ENCODE results near the gene GBA2. TPM values are rescaled to one million over a fixed set of nuclear protein-coding genes. Genes with fewer than 3 reads are reported as not detected.

Gene GBA2
- total and polyA plus RNA-seq, 2 experiments from 2014 or later, result 32.1 to 80.1 TPM

GRCh38 chr9:35738924-35739323, 10.1 kb downstream of the GBA2 start:
- no peak overlapping the region for H3K27ac Mint-ChIP-seq
- peaks cover 93% of the 10 kb centered on the region for H3K36me3 Mint-ChIP-seq (ENCODE audit: low read depth)

More at GRCh38 chr9:35738924-35739323, 10.1 kb downstream of the GBA2 start:
- H3F3A ChIP-seq (replicated peaks; ENCODE audit: low read depth), result peaks cover 11% of the 10 kb centered on the region; the same call in 1 of the 2 replicates
- H3K4me3 ChIP-seq, result no peak overlapping the region
- no peaks in the 10 kb centered on the region; the same call in 2 of the 3 replicates for H3K4me1 Mint-ChIP-seq
- no peaks in the 10 kb centered on the region for H3K4me1 ChIP-seq (ENCODE audit: insufficient read depth)
- no peak overlapping the region for H3K27ac ChIP-seq (ENCODE audit: low read depth)
- no peaks in the 10 kb centered on the region; the same call in 2 of the 3 replicates for H3K9me3 Mint-ChIP-seq
- H3K4me2 ChIP-seq, result no peak overlapping the region
- 0 out of 2 replicates have a peak, but pooled peaks cover 5% of the 10 kb centered on the region for H3K79me2 ChIP-seq (replicated peaks; ENCODE audit: insufficient read depth)
- ATAC-seq (no peak), DNase-seq (ENCODE audit: low spot score) (no peak)
- no peak for TF ChIP-seq STAT1 (IDR thresholded peaks at IDR 0.05; ENCODE audit: unreplicated experiment)
- no peak for TF ChIP-seq NANOG (IDR thresholded peaks at IDR 0.05; ENCODE audit: borderline replicate concordance)
- TF ChIP-seq, protein P1, sequence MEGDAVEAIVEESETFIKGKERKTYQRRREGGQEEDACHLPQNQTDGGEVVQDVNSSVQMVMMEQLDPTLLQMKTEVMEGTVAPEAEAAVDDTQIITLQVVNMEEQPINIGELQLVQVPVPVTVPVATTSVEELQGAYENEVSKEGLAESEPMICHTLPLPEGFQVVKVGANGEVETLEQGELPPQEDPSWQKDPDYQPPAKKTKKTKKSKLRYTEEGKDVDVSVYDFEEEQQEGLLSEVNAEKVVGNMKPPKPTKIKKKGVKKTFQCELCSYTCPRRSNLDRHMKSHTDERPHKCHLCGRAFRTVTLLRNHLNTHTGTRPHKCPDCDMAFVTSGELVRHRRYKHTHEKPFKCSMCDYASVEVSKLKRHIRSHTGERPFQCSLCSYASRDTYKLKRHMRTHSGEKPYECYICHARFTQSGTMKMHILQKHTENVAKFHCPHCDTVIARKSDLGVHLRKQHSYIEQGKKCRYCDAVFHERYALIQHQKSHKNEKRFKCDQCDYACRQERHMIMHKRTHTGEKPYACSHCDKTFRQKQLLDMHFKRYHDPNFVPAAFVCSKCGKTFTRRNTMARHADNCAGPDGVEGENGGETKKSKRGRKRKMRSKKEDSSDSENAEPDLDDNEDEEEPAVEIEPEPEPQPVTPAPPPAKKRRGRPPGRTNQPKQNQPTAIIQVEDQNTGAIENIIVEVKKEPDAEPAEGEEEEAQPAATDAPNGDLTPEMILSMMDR (conservative IDR thresholded peaks at IDR 0.05; ENCODE audit: low read depth in 2 of 2), result no peak
- TF ChIP-seq ZNF331 (CRISPR knock-in tag; IDR thresholded peaks at IDR 0.05; ENCODE audit: low read depth), result no peak
- TF ChIP-seq ZNF114 (CRISPR knock-in tag; IDR thresholded peaks at IDR 0.05), result no peak
- TF ChIP-seq ZNF462 (CRISPR knock-in tag; IDR thresholded peaks at IDR 0.05), result no peak
- TF ChIP-seq, protein P2, sequence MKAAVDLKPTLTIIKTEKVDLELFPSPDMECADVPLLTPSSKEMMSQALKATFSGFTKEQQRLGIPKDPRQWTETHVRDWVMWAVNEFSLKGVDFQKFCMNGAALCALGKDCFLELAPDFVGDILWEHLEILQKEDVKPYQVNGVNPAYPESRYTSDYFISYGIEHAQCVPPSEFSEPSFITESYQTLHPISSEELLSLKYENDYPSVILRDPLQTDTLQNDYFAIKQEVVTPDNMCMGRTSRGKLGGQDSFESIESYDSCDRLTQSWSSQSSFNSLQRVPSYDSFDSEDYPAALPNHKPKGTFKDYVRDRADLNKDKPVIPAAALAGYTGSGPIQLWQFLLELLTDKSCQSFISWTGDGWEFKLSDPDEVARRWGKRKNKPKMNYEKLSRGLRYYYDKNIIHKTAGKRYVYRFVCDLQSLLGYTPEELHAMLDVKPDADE (IDR thresholded peaks at IDR 0.05), result no peak
- TF ChIP-seq CREB1 (CRISPR knock-in tag; IDR thresholded peaks at IDR 0.05; ENCODE audit: low read depth), result no peak
- TF ChIP-seq JUNB (IDR thresholded peaks at IDR 0.05; ENCODE audit: unreplicated experiment), result no peak
- peaks cover 46% of the 10 kb centered on the region for H3K36me3 ChIP-seq (ENCODE audit: insufficient read depth)
- no peaks in the 10 kb centered on the region for H3K27me3 ChIP-seq (ENCODE audit: insufficient read depth)
- no peaks in the 10 kb centered on the region for H3K9me2 ChIP-seq (ENCODE audit: insufficient read depth)
- no peak overlapping the region for H3K4me3 Mint-ChIP-seq
- no peak overlapping the region for H2AFZ ChIP-seq
- H3K27me3 Mint-ChIP-seq (ENCODE audit: insufficient read depth, low read depth, poor library complexity), result no peaks in the 10 kb centered on the region
- H4K20me1 ChIP-seq (replicated peaks; ENCODE audit: insufficient read depth), result peaks cover 21% of the 10 kb centered on the region

Measured in GM23338 (cell line).